NCI-H510A treated with DMSO at 0.1 percent for 48 hours (cell line): ENCODE results near the gene AGAP2.
"Not testable (repeated sequence)": the region's sequence is repeated elsewhere in the genome, so short reads cannot be mapped to it uniquely, and the experiment has no call there.

Experiments used
- DNase-seq: peaks from one replicate; lab custom pipeline; 2025; lab: John Stamatoyannopoulos, UW

The AGAP2 gene

GRCh38 chr12:57722716-57723629, 15.6 kb downstream of the AGAP2 start:
- peak; percentile 57 for DNase-seq

- not testable (repeated sequence) for DNase-seq
Measured at GRCh38 chr12:57721846-57722608, 16.5 kb downstream of the AGAP2 start.

GRCh38 chr12:57720606-57721595, 17.6 kb downstream of the AGAP2 start:
- no peak for DNase-seq

GRCh38 chr12:57719777-57720605, 18.6 kb downstream of the AGAP2 start:
- DNase-seq = no peak

- no peak for DNase-seq
Measured at GRCh38 chr12:57718641-57719528, 19.7 kb downstream of the AGAP2 start.

- DNase-seq = no peak
Measured at GRCh38 chr12:57717846-57718640, 20.5 kb downstream of the AGAP2 start.

- DNase-seq = no peak
Measured at GRCh38 chr12:57717131-57717530, 21.4 kb downstream of the AGAP2 start.

- no peak for DNase-seq
Measured at GRCh38 chr12:57716305-57716704, 22.2 kb downstream of the AGAP2 start.

GRCh38 chr12:57715786-57716185, 22.8 kb downstream of the AGAP2 start:
- DNase-seq = no peak

- not testable (repeated sequence) for DNase-seq
Measured at GRCh38 chr12:57715036-57715748, 23.4 kb downstream of the AGAP2 start.

GRCh38 chr12:57713209-57713608, 25.3 kb downstream of the AGAP2 start:
- DNase-seq = no peak

- DNase-seq = no peak
Measured at GRCh38 chr12:57712701-57713100, 25.8 kb downstream of the AGAP2 start.

- DNase-seq = no peak
Measured at GRCh38 chr12:57708296-57708695, 30.2 kb downstream of the AGAP2 start.

- no peak for DNase-seq
Measured at GRCh38 chr12:57707250-57707649, 31.3 kb downstream of the AGAP2 start.

GRCh38 chr12:57700317-57700716, 38.2 kb downstream of the AGAP2 start:
- DNase-seq = no peak

GRCh38 chr12:57698414-57698813, 40.1 kb downstream of the AGAP2 start:
- no peak for DNase-seq

- no peak for DNase-seq
Measured at GRCh38 chr12:57697076-57697475, 41.5 kb downstream of the AGAP2 start.

- no peak for DNase-seq
Measured at GRCh38 chr12:57695770-57696432, 42.6 kb downstream of the AGAP2 start.
